HG03460 (cell line): Measurements from ENCODE around the gene PPP6C.

Experiments
- ATAC-seq: cut with Tn5 transposase; IDR thresholded peaks from one replicate; pipeline ENCODE4 v1.9.1; 2021; ENCODE audit not compliant: unreplicated experiment

Gene PPP6C

GRCh38 chr9:125099816-125100215 is 89.8 kb downstream of the PPP6C start:
- ATAC-seq: no peak
